HepG2 (cell line): Measurements from ENCODE around the gene HSPA4L. TPM values are rescaled to one million over a fixed set of nuclear protein-coding genes. Genes with fewer than 3 reads are reported as not detected.

ENCODE experiments used
- ATAC-seq: fragments of 200-7000 bp; cut with Tn5 transposase; 3 replicates; pipeline ENCODE4 v1.9.1; 2020; ENCODE audit warnings: mild to moderate bottlenecking, moderate library complexity
- BruUV-seq: library from RNA; stranded (reverse); fragments of 400-500 nt; replicated peaks from 2 replicates; lab custom pipeline; 2021; lab: Mats Ljungman, UMichigan
- CTCF ChIA-PET: fragments of 300-600 bp; formaldehyde crosslinking; extraction: SDS; loops from one replicate; lab custom pipeline; 2021; ENCODE audit warnings: low total read pairs, inconsistent platforms, low intra/inter-chr PET ratio; lab: Yijun Ruan, JAX
- POLR2A ChIA-PET: fragments of 350-600 bp; sonication (Branson Sonifier 250); formaldehyde crosslinking; loops from one replicate; lab custom pipeline; 2020; ENCODE audit warnings: antibody characterized with exemption, inconsistent platforms; lab: Yijun Ruan, JAX
- DNase-seq: peaks from one replicate; pipeline ENCODE4 v3.0.0-alpha.2; 2015; ENCODE audit warnings: low spot score
- FAIRE-seq: peaks from 3 replicates; lab custom pipeline; 2011; peaks lifted over from hg19 to GRCh38; lab: Jason Lieb, UNC
- H2AFZ ChIP-seq: one replicate; pipeline ENCODE4 v1.6.1; 2011; ENCODE audit warnings: low read length, inconsistent platforms
- H3K27ac ChIP-seq: fragments of 300-600 bp; 3 replicates; pipeline ENCODE4 v1.8.0; 2011; ENCODE audit warnings: mixed run types, mild to moderate bottlenecking, mixed read lengths, low read length, inconsistent platforms; ENCODE audit not compliant: insufficient read depth; ENCODE audit errors: extremely low read length
- H3K27me3 ChIP-seq, 2 experiments: fragments of 200-600 bp in 1 of 2; 2 replicates in 1 of 2; 3 replicates in 1 of 2; pipeline versions ENCODE4 v1.6.0 to v1.8.0; 2011; ENCODE audit warnings: low read length in 2 of 2, mild to moderate bottlenecking in 2 of 2, moderate library complexity in 2 of 2, inconsistent platforms in 1 of 2; ENCODE audit not compliant: insufficient read depth in 2 of 2, control insufficient read depth in 1 of 2
- H3K36me3 ChIP-seq, 2 experiments: fragments of 200-600 bp in 1 of 2; replicated peaks in 1 of 2; 2 replicates in 1 of 2; 3 replicates in 1 of 2; pipeline versions ENCODE4 v1.5.1 to v1.8.0; 2011; ENCODE audit warnings: low read length in 2 of 2, inconsistent platforms in 1 of 2; ENCODE audit not compliant: insufficient read depth in 2 of 2, control insufficient read depth in 1 of 2
- H3K4me1 ChIP-seq: 2 replicates; pipeline ENCODE4 v1.5.1; 2012; ENCODE audit warnings: low read length, inconsistent platforms; ENCODE audit not compliant: insufficient read depth
- H3K4me2 ChIP-seq: 2 replicates; pipeline ENCODE4 v1.6.0; 2011; ENCODE audit warnings: low read depth, low read length, inconsistent platforms
- H3K4me3 ChIP-seq, 3 experiments: fragments of 200-600 bp in 1 of 3; sonication (generic), shearing (Covaris generic) in 1 of 3; replicated peaks in 1 of 3; 2 replicates each; pipeline ENCODE4 v1.5.1; 2011 to 2016; ENCODE audit warnings: low read length in 3 of 3, inconsistent platforms in 2 of 3, low read depth in 2 of 3, mild to moderate bottlenecking in 2 of 3, control low read depth in 1 of 3, mixed read lengths in 1 of 3; ENCODE audit not compliant: insufficient read depth in 1 of 3
- H3K79me2 ChIP-seq: one replicate; pipeline ENCODE4 v1.6.1; 2011; ENCODE audit warnings: low read length, inconsistent platforms; ENCODE audit not compliant: insufficient read depth
- H3K9ac ChIP-seq: 2 replicates; pipeline ENCODE4 v1.6.0; 2011; ENCODE audit warnings: mild to moderate bottlenecking, low read depth, low read length, inconsistent platforms; ENCODE audit not compliant: insufficient read depth
- H3K9me3 ChIP-seq: 2 replicates; pipeline ENCODE4 v1.5.1; 2012; ENCODE audit warnings: mild to moderate bottlenecking, low read length
- H4K20me1 ChIP-seq: 2 replicates; pipeline ENCODE4 v1.6.0; 2011; ENCODE audit warnings: inconsistent platforms, mild to moderate bottlenecking, low read length, moderate library complexity; ENCODE audit not compliant: insufficient read depth
- ESRRA ChIP-seq: sonication (generic); formaldehyde crosslinking; IDR thresholded peaks from 2 replicates; pipeline ENCODE4 v1.5.1; 2020; ENCODE audit warnings: mild to moderate bottlenecking, low read depth, missing genetic modification reagents
- MEIS1 ChIP-seq: sonication (generic); formaldehyde crosslinking; IDR thresholded peaks from 2 replicates; pipeline ENCODE4 v1.9.0; 2021; ENCODE audit warnings: mild to moderate bottlenecking, missing genetic modification reagents, moderate library complexity, borderline replicate concordance
- SALL2 ChIP-seq: sonication (generic); formaldehyde crosslinking; IDR thresholded peaks from 2 replicates; pipeline ENCODE4 v1.8.1; 2023; ENCODE audit warnings: mild to moderate bottlenecking, missing genetic modification reagents, inconsistent platforms
- TOPORS ChIP-seq: sonication (generic); formaldehyde crosslinking; IDR thresholded peaks from 2 replicates; pipeline ENCODE4 v1.8.0; 2023; ENCODE audit warnings: mild to moderate bottlenecking, missing genetic modification reagents
- ZFP37 ChIP-seq: sonication (generic); formaldehyde crosslinking; IDR thresholded peaks from 2 replicates; pipeline ENCODE4 v1.4.0; 2020; ENCODE audit warnings: missing genetic modification reagents, borderline replicate concordance
- WGBS: methylation state at CpG from one replicate; pipeline ENCODE4 v1.1.6; 2017; ENCODE audit warnings: low lambda C conversion rate; 5-methylcytosine and 5-hydroxymethylcytosine counted together
- in situ Hi-C: cut with HindIII; loops from 2 replicates; pipeline ENCODE4 v1.10.0; 2017; ENCODE audit warnings: low pct_unique_long_range_greater_than_20kb; ENCODE audit not compliant: extremely low pct_ligation_motif_present
- intact Hi-C: fragments of 100-400 bp; cut with micrococcal nuclease; formaldehyde crosslinking; loops from one replicate; pipeline ENCODE4 v1.10.0; 2022; ENCODE audit not compliant: unreplicated experiment
- polyA plus RNA-seq, 8 experiments: library from polyadenylated mRNA; depleted of rRNA in 3 of 8; stranded (reverse) in 7 of 8; unstranded in 1 of 8; fragments of >200 nt; fragmentation: Illumina TruSeq in 4 of 8; extraction: Trizol in 4 of 8; gene quantifications; 2 replicates each; pipeline versions ENCODE4 v1.2.1 to v1.2.3, GENCODE V29; 2011 to 2016; ENCODE audit warnings: low read depth in 4 of 8, missing spikeins in 1 of 8, mixed read lengths in 1 of 8; ENCODE audit not compliant: insufficient read depth in 1 of 8
- total RNA-seq, 5 experiments: library from RNA; depleted of rRNA; stranded (reverse); fragments of >200 nt; fragmentation: Illumina TruSeq; extraction: Trizol; gene quantifications; 2 replicates each; pipeline ENCODE4 v1.2.3, GENCODE V29; 2016; ENCODE audit warnings: low read depth in 1 of 5
- TF ChIP-seq, protein P1 (sequence below): sonication (generic); formaldehyde crosslinking; conservative IDR thresholded peaks from 2 replicates; pipeline ENCODE4 v1.4.0; 2020; ENCODE audit warnings: missing genetic modification reagents
- TF ChIP-seq, protein P2 (sequence below): sonication (generic); formaldehyde crosslinking; IDR thresholded peaks from 2 replicates; pipeline ENCODE4 v1.9.0; 2021; ENCODE audit warnings: missing genetic modification reagents, mild to moderate bottlenecking, borderline replicate concordance
- TF ChIP-seq, protein P3 (sequence below): IDR thresholded peaks from 2 replicates; pipeline ENCODE4 v1.4.0; 2020; ENCODE audit warnings: mild to moderate bottlenecking, missing genetic modification reagents
- TF ChIP-seq, protein P4 (sequence below): sonication (generic); formaldehyde crosslinking; IDR thresholded peaks from 2 replicates; pipeline ENCODE4 v1.4.0; 2020; ENCODE audit warnings: missing genetic modification reagents, mild to moderate bottlenecking, borderline replicate concordance
- TF ChIP-seq, protein P5 (sequence below): sonication (generic); formaldehyde crosslinking; IDR thresholded peaks from 2 replicates; pipeline ENCODE4 v1.4.0; 2020; ENCODE audit warnings: low read depth, missing genetic modification reagents

HSPA4L gene
- total and polyA plus RNA-seq, 2 of the 13 experiments (the other 11 are each of a cell fraction or from before 2014, with no cell fraction given): 3.7 to 31.5 TPM

DNA sequence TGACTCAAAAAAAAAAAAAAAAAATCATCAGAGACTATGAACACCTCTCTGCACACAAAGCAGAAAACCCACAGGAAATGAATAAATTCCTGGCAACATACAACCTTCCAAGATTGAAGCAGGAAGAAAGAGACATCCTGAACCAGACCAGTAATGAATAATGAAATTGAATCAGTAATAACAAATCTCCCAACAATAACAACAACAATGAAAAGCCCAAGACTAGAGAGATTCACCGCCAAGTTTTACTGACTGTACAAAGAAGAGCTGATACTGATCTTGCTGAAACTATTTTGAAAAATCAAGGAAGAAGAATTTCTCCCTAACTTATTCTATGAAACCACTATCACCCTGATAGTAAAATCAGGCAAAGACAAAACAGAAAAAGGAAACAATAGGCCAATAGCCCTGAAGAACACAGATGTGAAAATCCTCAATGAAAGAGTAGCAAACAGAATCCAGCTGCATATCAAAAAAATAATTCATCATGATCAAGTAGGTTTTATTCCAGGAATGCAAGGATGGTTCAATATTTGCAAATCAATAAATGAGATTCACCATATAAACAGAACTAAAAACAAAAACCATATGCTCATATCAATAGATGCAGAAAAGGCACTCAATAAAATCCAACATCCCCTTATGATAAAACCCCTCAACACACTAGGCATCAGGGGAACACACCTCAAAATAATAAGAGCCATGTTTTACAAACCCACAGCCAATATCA is 67.5 kb downstream of the HSPA4L start:
- peaks cover 19% of the 10 kb centered on the region for H3K9me3 ChIP-seq
- no peaks in the 10 kb centered on the region for H3K4me1 ChIP-seq
- no peaks in the 10 kb centered on the region for H3K27me3 ChIP-seq
- no peaks in the 10 kb centered on the region for H4K20me1 ChIP-seq
- intact Hi-C loops: no loop called here
- no peak overlapping the region for H3K27ac ChIP-seq
- H3K79me2 ChIP-seq: no peaks in the 10 kb centered on the region
- no peak overlapping the region for H2AFZ ChIP-seq
- no peak overlapping the region for H3K4me3 ChIP-seq
- DNase-seq (no peak), FAIRE-seq (no peak), ATAC-seq (no peak)
- POLR2A ChIA-PET: no interaction called here
- no peak overlapping the region for H3K4me2 ChIP-seq
- CTCF ChIA-PET: no interaction called here
- in situ Hi-C loops: no loop called here
- no TSS peak for BruUV-seq
- WGBS: 97% methylated on average over 1 of the region's 1 CpG
- no peak overlapping the region for H3K9ac ChIP-seq
- H3K36me3 ChIP-seq: no peaks in the 10 kb centered on the region
- TF ChIP-seq ZFP37 (no peak), SALL2 (CRISPR knock-in tag) (no peak), ESRRA (CRISPR knock-in tag) (no peak), MEIS1 (CRISPR knock-in tag) (no peak), TOPORS (CRISPR knock-in tag) (no peak)
- TF ChIP-seq, protein P1, sequence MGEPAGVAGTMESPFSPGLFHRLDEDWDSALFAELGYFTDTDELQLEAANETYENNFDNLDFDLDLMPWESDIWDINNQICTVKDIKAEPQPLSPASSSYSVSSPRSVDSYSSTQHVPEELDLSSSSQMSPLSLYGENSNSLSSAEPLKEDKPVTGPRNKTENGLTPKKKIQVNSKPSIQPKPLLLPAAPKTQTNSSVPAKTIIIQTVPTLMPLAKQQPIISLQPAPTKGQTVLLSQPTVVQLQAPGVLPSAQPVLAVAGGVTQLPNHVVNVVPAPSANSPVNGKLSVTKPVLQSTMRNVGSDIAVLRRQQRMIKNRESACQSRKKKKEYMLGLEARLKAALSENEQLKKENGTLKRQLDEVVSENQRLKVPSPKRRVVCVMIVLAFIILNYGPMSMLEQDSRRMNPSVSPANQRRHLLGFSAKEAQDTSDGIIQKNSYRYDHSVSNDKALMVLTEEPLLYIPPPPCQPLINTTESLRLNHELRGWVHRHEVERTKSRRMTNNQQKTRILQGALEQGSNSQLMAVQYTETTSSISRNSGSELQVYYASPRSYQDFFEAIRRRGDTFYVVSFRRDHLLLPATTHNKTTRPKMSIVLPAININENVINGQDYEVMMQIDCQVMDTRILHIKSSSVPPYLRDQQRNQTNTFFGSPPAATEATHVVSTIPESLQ (CRISPR knock-in tag): no peak
- TF ChIP-seq, protein P2, sequence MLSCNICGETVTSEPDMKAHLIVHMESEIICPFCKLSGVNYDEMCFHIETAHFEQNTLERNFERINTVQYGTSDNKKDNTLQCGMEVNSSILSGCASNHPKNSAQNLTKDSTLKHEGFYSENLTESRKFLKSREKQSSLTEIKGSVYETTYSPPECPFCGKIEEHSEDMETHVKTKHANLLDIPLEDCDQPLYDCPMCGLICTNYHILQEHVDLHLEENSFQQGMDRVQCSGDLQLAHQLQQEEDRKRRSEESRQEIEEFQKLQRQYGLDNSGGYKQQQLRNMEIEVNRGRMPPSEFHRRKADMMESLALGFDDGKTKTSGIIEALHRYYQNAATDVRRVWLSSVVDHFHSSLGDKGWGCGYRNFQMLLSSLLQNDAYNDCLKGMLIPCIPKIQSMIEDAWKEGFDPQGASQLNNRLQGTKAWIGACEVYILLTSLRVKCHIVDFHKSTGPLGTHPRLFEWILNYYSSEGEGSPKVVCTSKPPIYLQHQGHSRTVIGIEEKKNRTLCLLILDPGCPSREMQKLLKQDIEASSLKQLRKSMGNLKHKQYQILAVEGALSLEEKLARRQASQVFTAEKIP (CRISPR knock-in tag): no peak
- TF ChIP-seq, protein P3, sequence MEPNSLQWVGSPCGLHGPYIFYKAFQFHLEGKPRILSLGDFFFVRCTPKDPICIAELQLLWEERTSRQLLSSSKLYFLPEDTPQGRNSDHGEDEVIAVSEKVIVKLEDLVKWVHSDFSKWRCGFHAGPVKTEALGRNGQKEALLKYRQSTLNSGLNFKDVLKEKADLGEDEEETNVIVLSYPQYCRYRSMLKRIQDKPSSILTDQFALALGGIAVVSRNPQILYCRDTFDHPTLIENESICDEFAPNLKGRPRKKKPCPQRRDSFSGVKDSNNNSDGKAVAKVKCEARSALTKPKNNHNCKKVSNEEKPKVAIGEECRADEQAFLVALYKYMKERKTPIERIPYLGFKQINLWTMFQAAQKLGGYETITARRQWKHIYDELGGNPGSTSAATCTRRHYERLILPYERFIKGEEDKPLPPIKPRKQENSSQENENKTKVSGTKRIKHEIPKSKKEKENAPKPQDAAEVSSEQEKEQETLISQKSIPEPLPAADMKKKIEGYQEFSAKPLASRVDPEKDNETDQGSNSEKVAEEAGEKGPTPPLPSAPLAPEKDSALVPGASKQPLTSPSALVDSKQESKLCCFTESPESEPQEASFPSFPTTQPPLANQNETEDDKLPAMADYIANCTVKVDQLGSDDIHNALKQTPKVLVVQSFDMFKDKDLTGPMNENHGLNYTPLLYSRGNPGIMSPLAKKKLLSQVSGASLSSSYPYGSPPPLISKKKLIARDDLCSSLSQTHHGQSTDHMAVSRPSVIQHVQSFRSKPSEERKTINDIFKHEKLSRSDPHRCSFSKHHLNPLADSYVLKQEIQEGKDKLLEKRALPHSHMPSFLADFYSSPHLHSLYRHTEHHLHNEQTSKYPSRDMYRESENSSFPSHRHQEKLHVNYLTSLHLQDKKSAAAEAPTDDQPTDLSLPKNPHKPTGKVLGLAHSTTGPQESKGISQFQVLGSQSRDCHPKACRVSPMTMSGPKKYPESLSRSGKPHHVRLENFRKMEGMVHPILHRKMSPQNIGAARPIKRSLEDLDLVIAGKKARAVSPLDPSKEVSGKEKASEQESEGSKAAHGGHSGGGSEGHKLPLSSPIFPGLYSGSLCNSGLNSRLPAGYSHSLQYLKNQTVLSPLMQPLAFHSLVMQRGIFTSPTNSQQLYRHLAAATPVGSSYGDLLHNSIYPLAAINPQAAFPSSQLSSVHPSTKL: no peak
- TF ChIP-seq, protein P4, sequence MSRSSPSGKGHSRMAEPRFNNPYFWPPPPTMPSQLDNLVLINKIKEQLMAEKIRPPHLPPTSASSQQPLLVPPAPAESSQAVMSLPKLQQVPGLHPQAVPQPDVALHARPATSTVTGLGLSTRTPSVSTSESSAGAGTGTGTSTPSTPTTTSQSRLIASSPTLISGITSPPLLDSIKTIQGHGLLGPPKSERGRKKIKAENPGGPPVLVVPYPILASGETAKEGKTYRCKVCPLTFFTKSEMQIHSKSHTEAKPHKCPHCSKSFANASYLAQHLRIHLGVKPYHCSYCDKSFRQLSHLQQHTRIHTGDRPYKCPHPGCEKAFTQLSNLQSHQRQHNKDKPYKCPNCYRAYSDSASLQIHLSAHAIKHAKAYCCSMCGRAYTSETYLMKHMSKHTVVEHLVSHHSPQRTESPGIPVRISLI (CRISPR knock-in tag): no peak
- TF ChIP-seq, protein P5, sequence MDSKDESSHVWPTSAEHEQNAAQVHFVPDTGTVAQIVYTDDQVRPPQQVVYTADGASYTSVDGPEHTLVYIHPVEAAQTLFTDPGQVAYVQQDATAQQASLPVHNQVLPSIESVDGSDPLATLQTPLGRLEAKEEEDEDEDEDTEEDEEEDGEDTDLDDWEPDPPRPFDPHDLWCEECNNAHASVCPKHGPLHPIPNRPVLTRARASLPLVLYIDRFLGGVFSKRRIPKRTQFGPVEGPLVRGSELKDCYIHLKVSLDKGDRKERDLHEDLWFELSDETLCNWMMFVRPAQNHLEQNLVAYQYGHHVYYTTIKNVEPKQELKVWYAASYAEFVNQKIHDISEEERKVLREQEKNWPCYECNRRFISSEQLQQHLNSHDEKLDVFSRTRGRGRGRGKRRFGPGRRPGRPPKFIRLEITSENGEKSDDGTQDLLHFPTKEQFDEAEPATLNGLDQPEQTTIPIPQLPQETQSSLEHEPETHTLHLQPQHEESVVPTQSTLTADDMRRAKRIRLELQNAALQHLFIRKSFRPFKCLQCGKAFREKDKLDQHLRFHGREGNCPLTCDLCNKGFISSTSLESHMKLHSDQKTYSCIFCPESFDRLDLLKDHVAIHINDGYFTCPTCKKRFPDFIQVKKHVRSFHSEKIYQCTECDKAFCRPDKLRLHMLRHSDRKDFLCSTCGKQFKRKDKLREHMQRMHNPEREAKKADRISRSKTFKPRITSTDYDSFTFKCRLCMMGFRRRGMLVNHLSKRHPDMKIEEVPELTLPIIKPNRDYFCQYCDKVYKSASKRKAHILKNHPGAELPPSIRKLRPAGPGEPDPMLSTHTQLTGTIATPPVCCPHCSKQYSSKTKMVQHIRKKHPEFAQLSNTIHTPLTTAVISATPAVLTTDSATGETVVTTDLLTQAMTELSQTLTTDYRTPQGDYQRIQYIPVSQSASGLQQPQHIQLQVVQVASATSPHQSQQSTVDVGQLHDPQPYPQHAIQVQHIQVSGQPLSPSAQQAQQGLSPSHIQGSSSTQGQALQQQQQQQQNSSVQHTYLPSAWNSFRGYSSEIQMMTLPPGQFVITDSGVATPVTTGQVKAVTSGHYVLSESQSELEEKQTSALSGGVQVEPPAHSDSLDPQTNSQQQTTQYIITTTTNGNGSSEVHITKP (CRISPR knock-in tag): no peak
